Heart right ventricle (tissue), 16 donors: ENCODE measurements around the gene GRIK4. TPM values are rescaled to one million over a fixed set of nuclear protein-coding genes. Genes with fewer than 3 reads are reported as not detected.

Experiments used
- ATAC-seq, 8 donors: fragments of 200-7000 bp; cut with Tn5 transposase; one replicate each; pipeline ENCODE4 v1.9.1; 2020; ENCODE audit warnings: mild to moderate bottlenecking in 8 of 8, moderate library complexity in 8 of 8, moderate number of reproducible peaks in 1 of 8
- DNase-seq, 2 donors: peaks; one replicate each; pipeline ENCODE4 v3.0.0-alpha.2; 2020
- H3K27ac ChIP-seq, 10 donors: fragments of 200-600 bp; sonication (generic) in 2 of 10; one replicate each; pipeline versions ENCODE4 v1.5.0 to v1.8.0; 2020 to 2022; ENCODE audit warnings: mild to moderate bottlenecking in 3 of 10
- H3K27me3 ChIP-seq, 7 donors: fragments of 200-600 bp; one replicate each; pipeline ENCODE4 v1.8.0; 2021 to 2022; ENCODE audit warnings: mild to moderate bottlenecking in 2 of 7
- H3K36me3 ChIP-seq, 9 donors: fragments of 200-600 bp; sonication (generic) in 1 of 9; one replicate each; pipeline versions ENCODE4 v1.5.0 to v1.8.0; 2020 to 2022; ENCODE audit warnings: mild to moderate bottlenecking in 2 of 9
- H3K4me1 ChIP-seq, 9 donors: fragments of 200-600 bp; sonication (generic) in 1 of 9; one replicate each; pipeline versions ENCODE4 v1.5.0 to v1.8.0; 2020 to 2022; ENCODE audit warnings: mild to moderate bottlenecking in 4 of 9
- H3K4me3 ChIP-seq, 10 donors: fragments of 200-600 bp; sonication (generic) in 2 of 10; one replicate each; pipeline versions ENCODE4 v1.5.0 to v1.8.0; 2020 to 2022; ENCODE audit warnings: mild to moderate bottlenecking in 7 of 10, moderate library complexity in 2 of 10
- H3K9me3 ChIP-seq, 11 donors: fragments of 200-600 bp in 10 of 11; sonication (generic) in 2 of 11; one replicate each; pipeline versions ENCODE4 v1.5.0 to v1.8.0; 2013 to 2022; ENCODE audit warnings: mild to moderate bottlenecking in 2 of 11, control low read depth in 1 of 11, moderate library complexity in 1 of 11
- WGBS, 2 donors: extraction: QIAGEN DNeasy Blood & Tissue Kit; methylation state at CpG; one replicate each; pipeline ENCODE4 v1.1.7; 2013; ENCODE audit warnings: inconsistent platforms in 1 of 2; 5-methylcytosine and 5-hydroxymethylcytosine counted together
- intact Hi-C, 10 donors: fragments of 100-400 bp; cut with DNase I; formaldehyde crosslinking; loops; one replicate each; pipeline versions ENCODE4 v1.11.1 to v1.14.2; 2022
- polyA plus RNA-seq, 2 donors: library from polyadenylated mRNA; stranded (reverse); fragments of 200-250 nt; gene quantifications; one replicate each; pipeline ENCODE4 v1.2.3, GENCODE V29; 2013
- total RNA-seq, 10 donors: library from RNA; stranded (reverse); fragmentation: NEBNext Ultra II Directional in 3 of 10; extraction: Animal tissue kit (Norgen Biotek cat#: 25700) in 3 of 10; gene quantifications; one replicate each; pipeline versions ENCODE4 v1.2.1 to v1.2.4, GENCODE V29; 2021 to 2023
- TF ChIP-seq, protein P1 (sequence below), 9 donors: fragments of 200-600 bp; sonication (generic) in 2 of 9; IDR thresholded peaks; one replicate each; pipeline versions ENCODE4 v1.5.0 to v1.8.0; 2021 to 2022; ENCODE audit warnings: antibody characterized with exemption in 9 of 9, mild to moderate bottlenecking in 5 of 9, moderate library complexity in 1 of 9
- donor health status: Arrhythmogenic right ventricular cardiomyopathy.
- donor health status: ischemic (EF 13 %, LVEDD 7.1; RV severe dilation, severe dysfunction).
- donor health status: healthy with polysubstance abuse.
- donor health status: DM: no; HTN: yes; CAD: no.
- donor health status: DM: no; HTN: no; CAD: no.
- donor health status: ischemic (EF 25% LVEDD 6.9; RV normal size, moderate dysfunction).
- donor health status: ischemic (EF 25% LVEDD 5.7; RV mildly dilated, moderate dysfunction).
- donor health status: healthy.
- donor health status: DM: yes; HTN: yes; CAD: no.
- donor health status: Ischemic cardiomyopathy.
- donor health status: ischemic (EF 35%, LVEDD 5.7; RV mildly dilated, moderate dysfunction).
- donor health status: nonischemic (EF 11% LVEDD 7.7; RV severe dilation, severe dysfunction).
- donor health status: DM: yes; HTN: yes; CAD: no.
- donor health status: PGD.
- donor health status: ischemic (EF 29% LVEDD 5.4; RV normal size, mild dysfunction).
- donor health status: nonischemic (EF 23%, LVEDD 6.1; RV moderate dilation, normal function).

Gene GRIK4
- total and polyA plus RNA-seq, 12 donors: 0.01 to 0.85 (median 0.37) TPM; not detected in 6

DNA sequence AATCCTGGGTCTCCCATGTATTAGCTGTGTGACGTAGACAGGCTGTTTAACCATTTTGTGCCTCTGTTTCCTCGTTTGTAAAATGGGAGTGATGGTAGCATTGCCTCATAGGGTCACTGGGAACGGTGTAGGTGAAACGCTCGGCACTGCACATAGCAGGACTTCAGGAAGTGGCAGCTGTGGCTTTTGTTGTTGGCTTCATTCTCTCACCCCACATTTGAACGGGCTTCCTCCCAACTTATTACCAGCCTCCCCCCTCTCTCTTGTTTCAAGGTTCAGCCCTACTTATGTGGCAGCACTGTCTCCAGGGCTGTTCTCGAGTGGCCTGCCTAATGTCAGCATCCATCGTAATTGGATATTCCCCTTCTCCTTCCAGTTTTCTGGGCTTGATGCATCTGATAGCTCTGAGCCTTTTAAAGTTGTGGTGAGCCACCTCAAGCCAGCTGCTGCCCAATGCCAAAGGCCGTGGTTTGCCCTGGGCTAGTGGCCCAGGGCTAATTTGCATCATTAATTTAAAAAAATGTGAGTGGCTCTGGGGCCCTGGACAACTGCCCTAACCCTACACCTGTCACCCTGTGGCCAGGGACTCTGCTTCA lies 294.5 kb downstream of the GRIK4 start:
- WGBS, 2 donors: 61 to 67% methylated on average over 9 of the region's 9 CpGs
- intact Hi-C loops: loop anchor here in 2 of 10 donors (2.0 to 10.0 kb wide), 2 partner anchors 291 to 295 kb away; partner anchors contain the start of gene GRIK4 (in 2 of the 2)
- H3K4me1 ChIP-seq: no peaks in the 10 kb centered on the region
- H3K36me3 ChIP-seq: no peaks in the 10 kb centered on the region
- TF ChIP-seq, protein P1, sequence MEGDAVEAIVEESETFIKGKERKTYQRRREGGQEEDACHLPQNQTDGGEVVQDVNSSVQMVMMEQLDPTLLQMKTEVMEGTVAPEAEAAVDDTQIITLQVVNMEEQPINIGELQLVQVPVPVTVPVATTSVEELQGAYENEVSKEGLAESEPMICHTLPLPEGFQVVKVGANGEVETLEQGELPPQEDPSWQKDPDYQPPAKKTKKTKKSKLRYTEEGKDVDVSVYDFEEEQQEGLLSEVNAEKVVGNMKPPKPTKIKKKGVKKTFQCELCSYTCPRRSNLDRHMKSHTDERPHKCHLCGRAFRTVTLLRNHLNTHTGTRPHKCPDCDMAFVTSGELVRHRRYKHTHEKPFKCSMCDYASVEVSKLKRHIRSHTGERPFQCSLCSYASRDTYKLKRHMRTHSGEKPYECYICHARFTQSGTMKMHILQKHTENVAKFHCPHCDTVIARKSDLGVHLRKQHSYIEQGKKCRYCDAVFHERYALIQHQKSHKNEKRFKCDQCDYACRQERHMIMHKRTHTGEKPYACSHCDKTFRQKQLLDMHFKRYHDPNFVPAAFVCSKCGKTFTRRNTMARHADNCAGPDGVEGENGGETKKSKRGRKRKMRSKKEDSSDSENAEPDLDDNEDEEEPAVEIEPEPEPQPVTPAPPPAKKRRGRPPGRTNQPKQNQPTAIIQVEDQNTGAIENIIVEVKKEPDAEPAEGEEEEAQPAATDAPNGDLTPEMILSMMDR (IDR thresholded peaks at IDR 0.05): no peak
- H3K4me3 ChIP-seq: no peak overlapping the region
- DNase-seq (no peak), ATAC-seq (no peak)
- H3K27ac ChIP-seq: no peak overlapping the region
- no peaks in the 10 kb centered on the region for H3K9me3 ChIP-seq
- peaks cover 0 to 72% (median 33%) of the 10 kb centered on the region in 7 donors for H3K27me3 ChIP-seq

DNA sequence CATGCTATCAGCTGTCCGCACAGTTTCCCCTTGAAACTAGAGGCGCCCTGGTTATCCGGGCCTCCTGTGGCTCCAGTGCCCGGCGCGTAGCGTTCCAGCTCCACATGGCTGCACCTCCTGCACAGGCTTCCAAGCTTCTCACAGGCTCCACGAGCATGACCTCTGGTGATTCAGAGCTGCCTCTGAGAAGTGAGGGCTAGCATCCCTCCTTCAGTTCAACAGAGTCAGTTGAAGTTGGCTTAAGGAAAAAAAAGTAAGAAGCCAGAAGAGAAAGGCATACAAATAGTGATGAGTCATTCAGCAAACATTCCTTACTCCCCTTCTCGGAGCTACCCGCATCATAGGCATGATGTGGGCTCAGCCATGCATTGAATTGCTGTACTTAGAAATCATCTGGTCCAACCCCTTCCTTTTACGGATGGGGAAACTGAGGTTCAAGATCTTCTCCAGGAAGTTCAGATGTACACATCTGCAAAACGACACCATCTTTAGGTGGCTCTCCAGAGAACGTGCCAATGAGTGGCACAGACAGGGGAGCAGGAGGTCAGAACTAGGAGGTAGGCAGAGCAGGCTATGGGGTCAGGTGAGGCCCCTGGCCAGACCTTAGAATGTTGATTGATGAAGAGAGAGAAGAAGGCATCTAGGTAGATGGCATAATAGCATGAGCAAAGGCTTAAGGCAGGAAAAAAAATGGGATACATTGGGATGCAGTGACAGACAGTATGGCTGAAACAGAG lies 296.0 kb downstream of the GRIK4 start:
- WGBS, 2 donors: 70 to 75% methylated on average over 13 of the region's 13 CpGs
- TF ChIP-seq, protein P1 (IDR thresholded peaks at IDR 0.05): no peak
- ATAC-seq (no peak), DNase-seq (no peak)
- H3K9me3 ChIP-seq: no peaks in the 10 kb centered on the region
- intact Hi-C loops: loop anchor here in 1 of 10 donors (10.0 kb wide), 1 partner anchor 293 kb away; the partner anchor contains the start of gene GRIK4
- H3K4me1 ChIP-seq: no peaks in the 10 kb centered on the region
- H3K4me3 ChIP-seq: no peak overlapping the region
- H3K36me3 ChIP-seq: no peaks in the 10 kb centered on the region
- no peak overlapping the region for H3K27ac ChIP-seq
- H3K27me3 ChIP-seq: peaks cover 0 to 62% (median 33%) of the 10 kb centered on the region in 7 donors

DNA sequence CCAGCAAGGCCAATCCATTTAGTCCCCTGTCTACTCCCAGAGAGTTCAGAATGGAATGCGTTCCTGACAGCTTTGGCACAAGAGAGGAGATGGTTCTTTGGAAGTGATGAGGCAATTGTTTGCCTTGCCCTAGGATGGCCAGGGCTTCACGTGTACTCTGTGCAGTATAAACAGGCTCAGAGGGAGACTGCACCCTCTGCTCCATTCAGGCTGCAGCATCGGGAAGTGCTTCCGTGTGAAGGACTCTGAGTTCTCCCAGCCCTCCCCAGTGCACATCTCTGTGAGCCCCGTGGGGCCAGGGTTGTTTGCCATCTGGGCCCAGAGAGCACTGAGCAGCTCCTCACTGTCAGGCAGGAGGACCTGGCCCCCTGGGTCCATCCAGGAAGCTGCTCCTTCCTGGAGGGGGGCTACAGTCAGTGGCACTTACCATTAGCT lies 297.1 kb downstream of the GRIK4 start:
- TF ChIP-seq, protein P1 (IDR thresholded peaks at IDR 0.05): no peak
- Histone ChIP-seq H3K9me3 (no peaks in the 10 kb centered on the region), H3K36me3 (no peaks in the 10 kb centered on the region), H3K4me3 (no peak overlapping the region), H3K4me1 (no peaks in the 10 kb centered on the region), H3K27me3 (peaks cover 0 to 60% (median 25%) of the 10 kb centered on the region in 7 donors), H3K27ac (no peak overlapping the region)
- 44 to 59% methylated on average over 5 of the region's 5 CpGs for WGBS, 2 donors
- intact Hi-C loops: loop anchor here in 1 of 10 donors (10.0 kb wide), 1 partner anchor 294 kb away; the partner anchor contains the start of gene GRIK4
- no peak for ATAC-seq
- no peak for DNase-seq

DNA sequence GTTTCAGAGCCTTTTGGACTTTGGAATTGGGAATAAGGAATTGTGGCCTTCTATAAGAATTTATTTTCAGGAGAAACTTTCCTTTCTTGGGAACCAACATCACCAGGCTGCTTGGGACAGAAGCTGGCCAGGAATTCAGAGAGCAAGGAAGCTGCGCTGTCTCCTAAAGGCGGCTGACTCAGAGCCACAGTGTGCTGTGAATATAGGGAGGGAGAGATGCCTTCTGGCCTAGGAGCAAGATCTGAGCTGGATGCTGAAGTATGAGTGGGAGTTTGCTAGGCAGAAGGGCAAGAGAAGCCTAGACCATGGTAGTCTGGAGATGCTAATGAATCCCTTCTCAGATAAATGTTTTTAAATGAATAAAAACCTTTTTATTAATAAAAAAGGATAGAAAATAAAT lies 298.7 kb downstream of the GRIK4 start:
- peaks cover 0 to 52% (median 25%) of the 10 kb centered on the region in 7 donors for H3K27me3 ChIP-seq
- TF ChIP-seq, protein P1 (IDR thresholded peaks at IDR 0.05): no peak
- H3K4me1 ChIP-seq: no peaks in the 10 kb centered on the region
- intact Hi-C loops: no loop called here
- no peaks in the 10 kb centered on the region for H3K36me3 ChIP-seq
- ATAC-seq: no peak
- H3K27ac ChIP-seq: no peak overlapping the region
- DNase-seq: no peak
- 79 to 84% methylated on average over 2 of the region's 2 CpGs for WGBS, 2 donors
- no peaks in the 10 kb centered on the region for H3K9me3 ChIP-seq
- H3K4me3 ChIP-seq: no peak overlapping the region
